ENCODE data around the gene DOCK9.

Gene DOCK9

DNA sequence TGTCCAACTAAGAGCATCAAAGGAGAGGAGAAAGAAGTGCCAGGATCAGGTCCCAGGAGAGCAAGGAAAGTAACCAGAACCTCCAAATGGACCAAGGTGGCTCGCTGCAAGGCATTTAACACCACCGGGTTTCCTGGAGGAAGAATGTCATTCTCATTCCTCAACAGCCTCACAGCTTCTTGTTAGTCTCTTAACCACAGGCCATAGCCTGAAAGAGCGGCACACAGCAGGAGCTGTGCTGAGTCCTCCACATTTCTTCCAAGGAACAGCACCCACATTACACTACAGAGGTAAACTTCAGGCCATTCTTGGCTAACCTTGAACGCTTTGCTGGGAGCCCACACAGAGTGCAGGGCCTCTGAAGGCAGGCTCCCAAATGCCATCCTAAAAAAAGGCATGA is 23.6 kb downstream of the DOCK9 start:
- H3K9me3 ChIP-seq (ENCODE audit: control insufficient read depth, low read length) = no peaks in the 10 kb centered on the region
- no peak overlapping the region for H3K4me3 ChIP-seq (ENCODE audit: low read length)
- H3K27me3 ChIP-seq (ENCODE audit: control insufficient read depth, insufficient read depth, low read length) = no peaks in the 10 kb centered on the region
- H3K9ac ChIP-seq (ENCODE audit: low read length) = no peak overlapping the region
- no peaks in the 10 kb centered on the region for H3K36me3 ChIP-seq (ENCODE audit: control insufficient read depth, insufficient read depth, low read length)
- H3K4me1 ChIP-seq (ENCODE audit: control insufficient read depth, insufficient read depth, low read length) = peaks cover 1% of the 10 kb centered on the region

DNA sequence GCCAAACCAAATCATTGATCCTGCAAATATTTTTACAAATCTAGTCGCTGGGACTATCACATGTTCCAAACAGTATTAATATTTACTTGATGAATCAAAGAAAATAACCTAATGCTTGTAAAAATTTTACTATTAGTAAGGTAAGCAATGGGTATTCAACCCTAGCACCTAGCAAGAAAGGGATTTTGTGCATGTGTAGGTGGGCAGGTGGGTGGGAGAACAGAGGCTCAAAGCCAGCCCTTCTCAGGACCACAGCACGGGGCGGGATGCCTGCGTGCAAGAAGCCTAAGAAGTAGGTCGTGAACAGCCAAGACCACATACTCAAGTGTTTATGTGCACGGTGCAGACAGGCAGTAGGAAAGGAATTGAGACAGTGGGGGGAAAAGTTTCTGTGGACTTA is 26.6 kb downstream of the DOCK9 start:
- no peaks in the 10 kb centered on the region for H3K27me3 ChIP-seq (ENCODE audit: control insufficient read depth, insufficient read depth, low read length)
- no peaks in the 10 kb centered on the region for H3K4me1 ChIP-seq (ENCODE audit: control insufficient read depth, insufficient read depth, low read length)
- no peaks in the 10 kb centered on the region for H3K36me3 ChIP-seq (ENCODE audit: control insufficient read depth, insufficient read depth, low read length)
- H3K9ac ChIP-seq (ENCODE audit: low read length) = no peak overlapping the region
- no peak overlapping the region for H3K4me3 ChIP-seq (ENCODE audit: low read length)
- H3K9me3 ChIP-seq (ENCODE audit: control insufficient read depth, low read length) = no peaks in the 10 kb centered on the region

DNA sequence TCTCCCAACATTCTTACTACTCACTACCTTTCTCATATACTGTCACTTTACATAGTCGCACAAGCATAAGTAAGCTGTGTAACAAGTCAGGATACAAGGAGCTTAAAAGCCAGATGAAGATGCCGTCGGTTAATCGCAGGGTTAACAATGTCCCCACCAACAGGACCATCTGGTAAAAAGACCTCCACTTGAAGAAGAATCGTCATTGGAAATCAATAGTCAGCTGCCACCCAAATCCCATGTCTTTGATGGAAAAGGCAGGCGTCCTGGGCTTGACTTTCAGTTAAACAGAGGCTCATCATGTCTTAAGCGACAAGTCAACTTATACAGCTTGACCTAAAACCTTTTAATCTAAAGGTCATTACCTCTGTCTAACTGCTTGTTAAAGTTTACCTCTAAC is 27.2 kb downstream of the DOCK9 start:
- Histone ChIP-seq H3K36me3 (ENCODE audit: control insufficient read depth, insufficient read depth, low read length) (no peaks in the 10 kb centered on the region), H3K4me3 (ENCODE audit: low read length) (no peak overlapping the region), H3K4me1 (ENCODE audit: control insufficient read depth, insufficient read depth, low read length) (no peaks in the 10 kb centered on the region), H3K9ac (ENCODE audit: low read length) (no peak overlapping the region), H3K9me3 (ENCODE audit: control insufficient read depth, low read length) (no peaks in the 10 kb centered on the region), H3K27me3 (ENCODE audit: control insufficient read depth, insufficient read depth, low read length) (no peaks in the 10 kb centered on the region)

DNA sequence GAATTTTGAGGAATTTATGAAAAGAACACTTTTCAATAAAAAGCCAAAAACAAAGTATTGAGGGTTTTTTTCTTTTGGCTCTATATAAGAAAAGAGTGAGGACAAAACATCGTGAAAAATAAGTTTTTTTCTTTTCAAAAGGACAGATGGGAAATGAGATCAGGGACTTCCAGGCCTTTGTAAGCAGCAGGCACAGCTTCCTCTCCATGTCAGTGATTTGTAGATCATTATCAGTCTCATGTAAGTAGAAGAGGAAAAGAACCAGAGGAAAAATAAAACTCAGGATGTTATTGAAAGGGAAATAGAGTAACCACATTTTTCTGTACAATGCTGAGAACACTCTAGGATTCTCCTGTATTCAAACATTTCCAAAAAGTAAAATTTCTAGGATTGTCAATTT is 29.9 kb downstream of the DOCK9 start:
- Histone ChIP-seq H3K4me3 (ENCODE audit: low read length) (no peak overlapping the region), H3K9me3 (ENCODE audit: control insufficient read depth, low read length) (no peaks in the 10 kb centered on the region), H3K9ac (ENCODE audit: low read length) (no peak overlapping the region), H3K27me3 (ENCODE audit: control insufficient read depth, insufficient read depth, low read length) (no peaks in the 10 kb centered on the region), H3K4me1 (ENCODE audit: control insufficient read depth, insufficient read depth, low read length) (no peaks in the 10 kb centered on the region), H3K36me3 (ENCODE audit: control insufficient read depth, insufficient read depth, low read length) (no peaks in the 10 kb centered on the region)

DNA sequence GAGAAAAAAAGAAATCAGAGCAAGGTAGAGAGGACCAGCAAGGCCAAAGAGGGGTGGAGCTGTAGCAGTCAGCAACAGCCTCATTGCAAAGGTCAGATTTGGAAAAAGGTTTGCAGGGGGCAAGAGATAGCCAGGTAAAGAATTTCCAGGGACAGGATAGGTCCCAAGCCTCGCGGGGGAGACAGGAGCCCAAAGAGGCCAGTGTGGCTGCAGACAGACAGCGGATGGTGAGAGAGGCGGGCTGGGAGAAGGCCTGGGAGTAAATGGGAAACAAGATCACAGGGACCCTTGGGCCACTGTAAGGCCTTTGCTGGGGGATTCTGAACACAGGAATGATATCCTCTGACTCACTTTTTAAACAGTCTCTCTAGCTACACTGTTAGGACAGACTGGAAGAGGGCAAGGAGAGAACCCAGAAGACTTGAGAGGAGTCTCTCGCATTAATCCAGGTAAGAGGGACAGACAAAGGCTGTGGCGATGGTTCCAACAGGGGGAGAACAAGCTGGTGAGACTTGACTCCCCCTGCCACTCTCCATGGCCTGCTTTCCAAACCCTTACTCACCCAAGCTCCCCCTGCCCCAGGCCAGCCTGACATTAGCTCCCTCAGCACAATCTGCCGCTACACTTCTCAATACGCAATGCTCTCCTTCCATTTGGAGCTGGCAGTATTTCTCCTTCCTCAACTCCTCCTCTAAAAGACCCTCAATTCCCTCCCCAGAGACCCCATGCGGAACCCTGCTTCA is 31.8 kb downstream of the DOCK9 start:
- no peaks in the 10 kb centered on the region for H3K4me1 ChIP-seq (ENCODE audit: control insufficient read depth, insufficient read depth, low read length)
- H3K36me3 ChIP-seq (ENCODE audit: control insufficient read depth, insufficient read depth, low read length) = no peaks in the 10 kb centered on the region
- no peaks in the 10 kb centered on the region for H3K27me3 ChIP-seq (ENCODE audit: control insufficient read depth, insufficient read depth, low read length)
- no peaks in the 10 kb centered on the region for H3K9me3 ChIP-seq (ENCODE audit: control insufficient read depth, low read length)
- no peak overlapping the region for H3K4me3 ChIP-seq (ENCODE audit: low read length)
- H3K9ac ChIP-seq (ENCODE audit: low read length) = no peak overlapping the region

DNA sequence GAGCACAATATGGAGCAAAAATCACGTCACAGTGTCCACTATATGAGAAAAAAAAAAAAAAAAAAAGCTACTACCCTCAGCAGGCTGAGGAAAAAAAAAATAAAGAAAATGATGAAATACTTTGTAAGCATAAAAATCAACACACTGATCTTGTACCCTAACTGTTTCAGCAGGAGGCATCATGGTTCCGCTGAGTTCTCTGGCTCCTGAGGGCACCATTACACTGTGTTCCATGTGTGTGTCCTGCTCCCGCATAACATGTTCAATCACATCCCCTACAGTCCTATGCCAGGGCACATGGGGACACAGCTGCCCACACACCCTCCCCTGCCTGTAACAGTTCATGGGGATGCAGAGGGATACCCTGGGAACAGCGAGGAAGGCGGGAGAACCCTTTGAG is 33.5 kb downstream of the DOCK9 start:
- H3K4me3 ChIP-seq (ENCODE audit: low read length) = no peak overlapping the region

DNA sequence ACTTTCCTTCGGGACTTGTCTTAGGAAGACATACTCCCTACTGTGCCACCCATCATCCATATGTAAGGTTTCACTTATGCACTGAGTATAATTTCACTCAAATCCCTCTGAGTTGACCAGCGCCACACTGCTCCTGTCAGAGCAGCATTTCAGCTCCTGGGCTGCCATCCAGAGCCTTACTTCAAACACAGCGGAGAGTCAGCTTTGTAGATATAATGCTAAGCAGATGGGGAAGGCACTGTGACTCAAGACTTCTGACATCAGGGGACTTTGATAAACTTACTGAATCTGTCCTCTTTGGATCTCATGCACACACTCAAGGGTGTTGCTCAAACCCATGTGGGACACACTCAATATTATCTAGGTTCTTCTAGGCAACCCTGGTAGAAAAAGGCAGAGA is 34.9 kb downstream of the DOCK9 start:
- Histone ChIP-seq H3K9ac (ENCODE audit: low read length) (no peak overlapping the region), H3K4me1 (ENCODE audit: control insufficient read depth, insufficient read depth, low read length) (no peaks in the 10 kb centered on the region), H3K4me3 (ENCODE audit: low read length) (no peak overlapping the region), H3K36me3 (ENCODE audit: control insufficient read depth, insufficient read depth, low read length) (no peaks in the 10 kb centered on the region), H3K27me3 (ENCODE audit: control insufficient read depth, insufficient read depth, low read length) (no peaks in the 10 kb centered on the region), H3K9me3 (ENCODE audit: control insufficient read depth, low read length) (no peaks in the 10 kb centered on the region)

More for the DNA sequence above, 33.5 kb downstream of the DOCK9 start:
- Histone ChIP-seq H3K9ac (ENCODE audit: low read length) (no peak overlapping the region), H3K27me3 (ENCODE audit: control insufficient read depth, insufficient read depth, low read length) (no peaks in the 10 kb centered on the region), H3K36me3 (ENCODE audit: control insufficient read depth, insufficient read depth, low read length) (no peaks in the 10 kb centered on the region), H3K9me3 (ENCODE audit: control insufficient read depth, low read length) (no peaks in the 10 kb centered on the region), H3K4me1 (ENCODE audit: control insufficient read depth, insufficient read depth, low read length) (no peaks in the 10 kb centered on the region)

DNA sequence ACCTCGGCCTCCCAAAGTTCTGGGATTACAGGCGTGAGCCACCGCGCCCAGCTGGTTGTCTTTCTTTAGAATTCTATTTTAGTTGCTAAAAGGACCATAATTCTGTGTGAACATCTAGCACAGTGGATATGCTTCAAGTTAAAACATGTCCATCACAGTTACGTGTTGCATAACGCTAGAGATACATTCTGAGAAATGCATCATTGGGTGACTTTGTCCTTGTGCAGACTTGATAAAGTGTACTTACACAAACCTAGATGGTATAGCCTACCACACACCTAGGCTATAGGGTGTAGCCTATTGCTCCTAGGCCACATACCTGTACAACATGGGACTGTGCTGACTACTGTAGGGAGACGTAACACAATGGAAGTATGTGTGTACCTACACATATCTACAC is 35.4 kb downstream of the DOCK9 start:
- H3K9me3 ChIP-seq (ENCODE audit: control insufficient read depth, low read length) = no peaks in the 10 kb centered on the region
- no peak overlapping the region for H3K4me3 ChIP-seq (ENCODE audit: low read length)
- H3K9ac ChIP-seq (ENCODE audit: low read length) = no peak overlapping the region
- H3K36me3 ChIP-seq (ENCODE audit: control insufficient read depth, insufficient read depth, low read length) = no peaks in the 10 kb centered on the region
- no peaks in the 10 kb centered on the region for H3K27me3 ChIP-seq (ENCODE audit: control insufficient read depth, insufficient read depth, low read length)
- H3K4me1 ChIP-seq (ENCODE audit: control insufficient read depth, insufficient read depth, low read length) = no peaks in the 10 kb centered on the region

DNA sequence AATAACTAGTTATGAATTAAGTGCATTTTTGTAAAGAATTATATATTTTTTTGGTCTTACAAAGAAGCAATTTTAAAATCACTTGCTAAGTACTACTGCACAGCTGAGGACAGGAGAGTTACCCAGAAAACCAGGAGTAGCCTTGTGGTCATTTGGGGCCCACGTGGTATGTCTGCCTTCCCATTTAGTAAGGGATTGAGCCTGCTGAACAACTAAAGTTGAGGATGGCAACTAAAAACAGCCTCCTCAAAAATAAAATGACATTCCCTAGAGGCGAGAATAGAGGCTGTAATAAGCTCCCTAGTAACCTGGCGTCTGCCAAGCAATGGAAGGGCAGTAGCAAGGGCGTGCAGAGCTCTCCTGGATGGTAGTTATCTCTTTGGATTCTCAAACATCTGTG is 36.3 kb downstream of the DOCK9 start:
- no peaks in the 10 kb centered on the region for H3K4me1 ChIP-seq (ENCODE audit: control insufficient read depth, insufficient read depth, low read length)
- no peak overlapping the region for H3K4me3 ChIP-seq (ENCODE audit: low read length)
- H3K27me3 ChIP-seq (ENCODE audit: control insufficient read depth, insufficient read depth, low read length) = no peaks in the 10 kb centered on the region
- H3K9me3 ChIP-seq (ENCODE audit: control insufficient read depth, low read length) = no peaks in the 10 kb centered on the region
- no peak overlapping the region for H3K9ac ChIP-seq (ENCODE audit: low read length)
- no peaks in the 10 kb centered on the region for H3K36me3 ChIP-seq (ENCODE audit: control insufficient read depth, insufficient read depth, low read length)

DNA sequence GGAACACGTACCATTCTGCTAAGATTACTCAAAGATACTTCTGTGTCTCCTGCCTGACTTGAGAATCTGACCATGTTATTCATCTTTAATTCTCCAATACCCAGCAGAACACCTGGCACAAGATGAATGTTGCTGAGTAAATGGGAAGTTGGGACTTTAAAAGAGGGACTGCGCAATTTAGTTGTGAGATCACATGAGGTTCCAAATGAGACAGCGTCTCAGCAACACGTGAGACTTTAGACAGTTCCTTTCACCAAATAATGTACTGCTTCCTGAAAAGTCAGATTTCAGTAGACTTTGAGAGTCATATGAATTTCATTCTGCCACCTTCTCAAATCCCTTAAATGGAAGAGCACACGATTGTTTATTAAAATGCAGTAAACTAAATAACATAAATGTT is 36.7 kb downstream of the DOCK9 start:
- no peaks in the 10 kb centered on the region for H3K9me3 ChIP-seq (ENCODE audit: control insufficient read depth, low read length)
- no peaks in the 10 kb centered on the region for H3K36me3 ChIP-seq (ENCODE audit: control insufficient read depth, insufficient read depth, low read length)
- no peaks in the 10 kb centered on the region for H3K4me1 ChIP-seq (ENCODE audit: control insufficient read depth, insufficient read depth, low read length)
- H3K9ac ChIP-seq (ENCODE audit: low read length) = no peak overlapping the region
- no peaks in the 10 kb centered on the region for H3K27me3 ChIP-seq (ENCODE audit: control insufficient read depth, insufficient read depth, low read length)
- no peak overlapping the region for H3K4me3 ChIP-seq (ENCODE audit: low read length)

DNA sequence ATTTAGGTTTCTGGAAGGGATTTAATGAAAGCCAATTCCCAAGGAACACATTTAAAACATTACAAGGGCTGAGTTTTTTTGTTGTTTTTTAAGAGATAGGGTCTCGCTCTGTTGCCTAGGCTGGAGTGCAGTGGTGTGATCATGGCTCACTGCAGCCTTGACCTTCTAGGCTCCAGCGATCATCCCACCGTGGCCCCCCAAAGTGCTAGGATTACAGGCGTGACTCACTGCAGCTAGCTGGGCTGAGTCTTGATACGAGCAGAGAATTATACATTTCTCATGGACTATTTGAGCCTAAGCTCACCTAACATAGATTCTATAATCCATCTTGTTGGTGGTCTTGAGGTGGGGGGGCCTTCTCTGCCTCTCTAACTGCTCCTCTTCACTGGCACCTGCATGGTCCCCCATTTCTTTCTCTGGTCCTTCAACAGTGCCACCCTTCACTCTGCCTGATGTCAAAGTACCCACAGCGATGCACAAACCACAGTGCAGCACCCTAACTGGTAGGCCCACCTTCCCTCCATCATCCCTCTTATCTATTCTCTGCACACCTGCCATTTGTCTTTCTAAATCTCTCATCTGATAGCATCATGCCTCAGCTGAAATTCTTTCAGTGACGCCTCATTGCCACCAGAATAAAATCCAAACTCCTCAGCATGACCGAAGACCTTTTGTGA is 37.4 kb downstream of the DOCK9 start:
- no peaks in the 10 kb centered on the region for H3K36me3 ChIP-seq (ENCODE audit: control insufficient read depth, insufficient read depth, low read length)
- H3K9me3 ChIP-seq (ENCODE audit: control insufficient read depth, low read length) = no peaks in the 10 kb centered on the region
- no peak overlapping the region for H3K4me3 ChIP-seq (ENCODE audit: low read length)
- no peak overlapping the region for H3K9ac ChIP-seq (ENCODE audit: low read length)
- no peaks in the 10 kb centered on the region for H3K4me1 ChIP-seq (ENCODE audit: control insufficient read depth, insufficient read depth, low read length)
- H3K27me3 ChIP-seq (ENCODE audit: control insufficient read depth, insufficient read depth, low read length) = no peaks in the 10 kb centered on the region

DNA sequence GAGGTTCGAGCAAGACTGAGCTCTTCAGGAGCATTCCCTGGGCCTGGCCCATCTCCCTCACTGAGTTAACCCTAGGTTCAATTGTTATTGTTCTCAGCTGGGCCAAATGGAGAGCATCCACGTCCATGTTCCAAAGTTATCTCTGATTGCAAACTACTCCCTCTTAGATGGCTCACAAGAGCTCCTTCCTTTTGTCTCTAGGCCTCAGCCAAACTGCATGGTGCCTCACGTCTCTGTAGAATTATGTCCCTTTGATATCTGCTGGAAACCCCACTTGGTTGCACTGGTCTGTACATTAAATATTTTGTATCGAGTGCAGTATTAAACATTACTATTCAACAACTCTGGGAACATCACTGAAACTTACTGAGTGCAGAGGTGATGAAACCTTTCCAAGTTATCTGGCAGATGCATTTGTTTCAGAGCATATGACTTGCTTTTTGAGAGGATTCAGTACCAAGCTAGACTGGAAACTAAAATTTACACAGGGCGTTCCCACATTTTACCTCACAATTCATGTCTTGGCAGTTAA is 38.1 kb downstream of the DOCK9 start:
- Histone ChIP-seq H3K9ac (ENCODE audit: low read length) (no peak overlapping the region), H3K9me3 (ENCODE audit: control insufficient read depth, low read length) (no peaks in the 10 kb centered on the region), H3K4me3 (ENCODE audit: low read length) (no peak overlapping the region), H3K36me3 (ENCODE audit: control insufficient read depth, insufficient read depth, low read length) (no peaks in the 10 kb centered on the region), H3K4me1 (ENCODE audit: control insufficient read depth, insufficient read depth, low read length) (no peaks in the 10 kb centered on the region), H3K27me3 (ENCODE audit: control insufficient read depth, insufficient read depth, low read length) (no peaks in the 10 kb centered on the region)
